T-cell (primary cell): ENCODE data around the gene KIF3C. TPM values are rescaled to one million over a fixed set of nuclear protein-coding genes. Genes with fewer than 3 reads are reported as not detected.
"Not testable (repeated sequence)": the region's sequence is repeated elsewhere in the genome, so short reads cannot be mapped to it uniquely, and the experiment has no call there.

Source experiments
- ATAC-seq, 4 experiments: fragments of 200-7000 bp in 3 of 4; fragments of 150-1000 bp in 1 of 4; cut with Tn5 transposase; replicated peaks in 1 of 4; 1 replicate in 3 of 4; 2 replicates in 1 of 4; pipeline ENCODE4 v1.10.0; 2021; ENCODE audit warnings: moderate library complexity in 3 of 4, mild to moderate bottlenecking in 2 of 4, moderate number of reproducible peaks in 1 of 4
- CTCF ChIA-PET, 2 donors: fragments of 300-600 bp; sonication (Branson Sonifier 250); formaldehyde crosslinking; loops; one replicate each; lab custom pipeline; 2022; ENCODE audit warnings: antibody characterized with exemption in 2 of 2; lab: Charles Lee
- POLR2A ChIA-PET, 2 donors: fragments of 300-600 bp; sonication (Branson Sonifier 250); formaldehyde crosslinking; loops; one replicate each; lab custom pipeline; 2022; ENCODE audit warnings: antibody characterized with exemption in 2 of 2; lab: Charles Lee
- DNase-seq, 35 experiments: peaks; one replicate each; pipeline versions ENCODE4 v3.0.0 to v3.0.0-alpha.2; 2013 to 2023
- H3K27ac ChIP-seq: one replicate; pipeline ENCODE4 v1.5.1; 2013; ENCODE audit warnings: low read length
- H3K27me3 ChIP-seq, 2 experiments: replicated peaks in 1 of 2; 1 replicate in 1 of 2; 2 replicates in 1 of 2; pipeline versions ENCODE4 v1.6.1 to v1.7.0; 2013; ENCODE audit warnings: low read length in 1 of 2, mixed read lengths in 1 of 2; ENCODE audit not compliant: control insufficient read depth in 2 of 2, insufficient read depth in 2 of 2; ENCODE audit errors: extremely low read depth in 1 of 2
- H3K36me3 ChIP-seq, 2 donors: 1 replicate in 1 of 2; 2 replicates in 1 of 2; pipeline versions ENCODE4 v1.6.1 to v1.7.0; 2013; ENCODE audit warnings: low read length in 1 of 2; ENCODE audit not compliant: control insufficient read depth in 2 of 2, insufficient read depth in 1 of 2; ENCODE audit errors: extremely low read depth in 1 of 2
- H3K4me1 ChIP-seq, 2 experiments: 1 replicate in 1 of 2; 2 replicates in 1 of 2; pipeline versions ENCODE4 v1.6.1 to v1.7.0; 2013; ENCODE audit warnings: low read length in 2 of 2, mixed read lengths in 1 of 2; ENCODE audit not compliant: insufficient read depth in 2 of 2, control insufficient read depth in 1 of 2; ENCODE audit errors: extremely low read depth in 1 of 2
- H3K4me3 ChIP-seq, 2 donors: 1 replicate in 1 of 2; 2 replicates in 1 of 2; pipeline versions ENCODE4 v1.5.1 to v1.7.0; 2013; ENCODE audit warnings: mild to moderate bottlenecking in 2 of 2, low read length in 1 of 2, moderate library complexity in 1 of 2; ENCODE audit not compliant: control insufficient read depth in 1 of 2; ENCODE audit errors: extremely low read depth in 1 of 2
- H3K9me3 ChIP-seq: 2 replicates; pipeline ENCODE4 v1.7.0; 2013
- H3K27ac Mint-ChIP-seq, 2 donors: one replicate each; pipeline ENCODE4 v1.8.0; 2020 to 2021; ENCODE audit warnings: mild to moderate bottlenecking in 2 of 2, mixed read lengths in 2 of 2
- H3K27me3 Mint-ChIP-seq, 2 donors: one replicate each; pipeline ENCODE4 v1.8.0; 2021 to 2022; ENCODE audit warnings: mixed read lengths in 2 of 2
- H3K36me3 Mint-ChIP-seq: one replicate; pipeline ENCODE4 v1.8.0; 2021; ENCODE audit warnings: mixed read lengths
- H3K4me1 Mint-ChIP-seq, 3 donors: one replicate each; pipeline ENCODE4 v1.8.0; 2020 to 2022; ENCODE audit warnings: mixed read lengths in 3 of 3, mild to moderate bottlenecking in 1 of 3
- H3K4me3 Mint-ChIP-seq, 3 donors: one replicate each; pipeline ENCODE4 v1.8.0; 2020 to 2022; ENCODE audit warnings: mild to moderate bottlenecking in 3 of 3, mixed read lengths in 3 of 3, moderate library complexity in 3 of 3
- H3K9me3 Mint-ChIP-seq, 3 donors: one replicate each; pipeline ENCODE4 v1.8.0; 2020 to 2022; ENCODE audit warnings: mixed read lengths in 3 of 3
- WGBS: methylation state at CpG from one replicate; pipeline ENCODE4 v1.1.5; 2013; ENCODE audit warnings: missing lambda C conversion rate; ENCODE audit not compliant: insufficient coverage; 5-methylcytosine and 5-hydroxymethylcytosine counted together
- total RNA-seq, 35 experiments: library from RNA in 6 of 35; stranded (reverse) in 6 of 35; fragments of 120-200 nt in 1 of 35; gene quantifications; one replicate each; pipeline versions ENCODE4 v1.2.1 to v1.2.4 and lab custom pipeline; 2013 to 2026

KIF3C gene
- total RNA-seq, 5 donors from 2014 or later (not counting 1 experiment from before 2014, with no cell fraction given), result 3.3 to 8.6 (median 6.9) TPM

DNA sequence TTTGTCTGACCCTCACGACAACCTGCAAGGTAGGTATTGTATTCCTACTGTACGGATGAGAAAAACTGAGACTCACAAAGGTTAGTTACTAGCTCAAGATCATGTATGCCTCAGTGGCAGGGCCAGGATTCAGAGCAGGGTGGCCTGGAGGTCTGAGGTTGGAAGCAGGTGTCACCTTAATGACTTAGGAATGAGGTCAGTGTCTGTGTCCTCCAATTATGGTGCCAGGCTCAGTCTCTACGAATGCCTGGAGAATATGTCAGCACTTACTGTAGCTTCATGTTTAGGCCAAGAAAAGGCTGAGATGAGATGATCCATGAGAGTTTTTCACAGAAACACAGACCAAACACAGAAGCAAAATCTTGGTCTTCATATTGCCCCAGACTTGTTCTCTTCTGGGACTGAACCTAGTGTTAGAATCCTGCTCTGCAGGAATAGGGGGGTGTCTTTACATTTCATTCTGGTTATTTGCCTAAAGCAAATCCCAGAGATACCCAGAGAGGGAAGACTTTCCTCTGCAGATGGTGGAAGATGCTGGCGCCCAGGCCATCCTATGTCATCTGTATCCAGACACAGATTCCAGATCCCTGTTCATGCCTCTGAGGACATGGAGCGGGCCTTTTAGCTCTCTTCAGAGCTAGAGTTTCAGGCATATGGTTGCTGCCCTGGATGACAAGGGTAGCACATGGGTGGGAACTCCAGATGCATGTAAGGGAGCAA lies 35.3 kb upstream of the KIF3C start:
- H3K27me3 Mint-ChIP-seq, result no peaks in the 10 kb centered on the region
- H3K4me3 Mint-ChIP-seq, result no peak overlapping the region
- H3K36me3 Mint-ChIP-seq, result no peaks in the 10 kb centered on the region
- H3K4me3 ChIP-seq, result no peak overlapping the region
- peaks cover 0 to 3% (median 0%) of the 10 kb centered on the region in 3 donors for H3K4me1 Mint-ChIP-seq
- ATAC-seq (no peak), DNase-seq (no peak)
- H3K9me3 Mint-ChIP-seq, result no peaks in the 10 kb centered on the region
- H3K4me1 ChIP-seq, result no peaks in the 10 kb centered on the region
- WGBS, result 100% methylated on average over 1 of the region's 5 CpGs
- POLR2A ChIA-PET, result interaction anchor here in 1 of 2 donors (0.6 kb wide), 1 partner anchor 24 kb away, joined by 4 read pairs; no protein-coding TSS in a partner anchor
- CTCF ChIA-PET, result no interaction called here
- H3K27me3 ChIP-seq, result peaks cover 0 to 3% of the 10 kb centered on the region in 2 experiments
- H3K36me3 ChIP-seq, result no peaks in the 10 kb centered on the region
- no peaks in the 10 kb centered on the region for H3K9me3 ChIP-seq
- no peak overlapping the region for H3K27ac Mint-ChIP-seq
- no peak overlapping the region for H3K27ac ChIP-seq

DNA sequence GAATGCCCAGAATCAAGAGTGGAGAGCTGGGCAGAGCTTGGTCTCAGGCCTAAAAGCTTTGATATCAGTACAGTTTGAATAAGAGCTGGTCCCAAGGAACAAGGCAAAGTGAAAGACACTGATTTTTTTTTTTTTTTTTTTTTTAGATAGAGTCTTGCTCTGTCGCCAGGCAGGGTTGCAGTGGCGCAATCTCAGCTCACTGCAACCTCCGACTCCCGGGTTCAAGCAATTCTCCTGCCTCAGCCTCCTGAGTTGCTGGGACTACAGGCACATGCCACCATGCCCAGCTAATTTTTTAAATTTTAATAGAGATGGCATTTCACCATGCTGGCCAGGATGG lies 34.4 kb upstream of the KIF3C start:
- WGBS, result 100% methylated on average over 1 of the region's 4 CpGs
- not testable (repeated sequence) for H3K27ac ChIP-seq, H3K27me3 ChIP-seq, ATAC-seq, H3K4me1 Mint-ChIP-seq, H3K9me3 ChIP-seq, H3K9me3 Mint-ChIP-seq, H3K4me1 ChIP-seq, H3K36me3 Mint-ChIP-seq, DNase-seq, H3K27ac Mint-ChIP-seq, H3K4me3 ChIP-seq, H3K4me3 Mint-ChIP-seq, H3K27me3 Mint-ChIP-seq, H3K36me3 ChIP-seq
- CTCF ChIA-PET, result interaction anchor here in 1 of 2 donors (0.6 to 0.7 kb wide), 3 partner anchors 17 to 1509 kb away, joined by 3 read pairs; partner anchors contain the start of gene RAB10
- POLR2A ChIA-PET, result interaction anchor here in 1 of 2 donors (0.6 kb wide), 1 partner anchor 23 kb away, joined by 3 read pairs; no protein-coding TSS in a partner anchor

DNA sequence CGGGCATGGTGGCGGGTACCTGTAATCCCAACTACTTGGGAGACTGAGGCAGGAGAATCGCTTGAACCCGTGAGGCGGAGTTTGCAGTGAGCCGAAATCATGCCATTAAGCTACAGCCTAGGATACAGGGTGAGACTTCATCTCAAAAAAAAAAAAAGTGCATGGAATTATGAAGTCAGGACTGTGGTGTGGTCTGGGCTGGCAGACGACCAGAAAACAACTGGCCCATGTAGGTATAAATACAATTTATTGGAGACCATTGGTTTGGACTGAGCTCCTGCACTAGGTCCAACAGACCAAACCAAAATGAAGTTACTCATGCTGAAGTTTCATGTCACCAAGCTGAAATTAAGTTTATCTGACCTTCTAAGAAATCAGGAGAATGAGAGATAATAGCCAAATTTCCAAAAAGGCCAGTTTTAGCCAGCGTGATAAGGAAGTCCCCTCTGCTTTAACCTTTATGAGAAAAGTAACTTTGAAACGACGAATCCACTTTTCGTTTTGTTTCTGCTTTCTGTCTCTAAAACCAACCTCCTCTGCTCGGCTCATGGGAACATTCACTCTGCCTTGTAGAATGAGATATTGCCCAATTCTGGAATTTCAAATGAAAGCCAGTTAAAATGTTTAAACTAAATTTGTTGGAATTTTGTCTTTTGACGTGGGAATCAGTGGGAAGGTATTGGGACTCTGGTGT lies 33.9 kb upstream of the KIF3C start:
- Mint-ChIP-seq H3K4me3 (no peak overlapping the region), H3K27ac (no peak overlapping the region), H3K9me3 (no peaks in the 10 kb centered on the region), H3K36me3 (no peaks in the 10 kb centered on the region), H3K4me1 (peaks cover 0 to 3% (median 0%) of the 10 kb centered on the region in 3 donors), H3K27me3 (no peaks in the 10 kb centered on the region)
- ChIA-PET POLR2A (interaction anchor here in 1 of 2 donors (0.6 kb wide), 1 partner anchor 23 kb away, joined by 3 read pairs; no protein-coding TSS in a partner anchor), CTCF (interaction anchor here in 1 of 2 donors (0.6 to 0.7 kb wide), 4 partner anchors 18 to 1509 kb away, joined by 3 to 4 read pairs (median 3); partner anchors contain the start of gene RAB10)
- peaks cover 0 to 3% of the 10 kb centered on the region in 2 experiments for H3K27me3 ChIP-seq
- H3K27ac ChIP-seq, result no peak overlapping the region
- H3K4me1 ChIP-seq, result no peaks in the 10 kb centered on the region
- no peak for DNase-seq
- no peak for ATAC-seq
- 91% methylated on average over 9 of the region's 13 CpGs for WGBS
- no peaks in the 10 kb centered on the region for H3K36me3 ChIP-seq
- no peaks in the 10 kb centered on the region for H3K9me3 ChIP-seq
- H3K4me3 ChIP-seq, result no peak overlapping the region

DNA sequence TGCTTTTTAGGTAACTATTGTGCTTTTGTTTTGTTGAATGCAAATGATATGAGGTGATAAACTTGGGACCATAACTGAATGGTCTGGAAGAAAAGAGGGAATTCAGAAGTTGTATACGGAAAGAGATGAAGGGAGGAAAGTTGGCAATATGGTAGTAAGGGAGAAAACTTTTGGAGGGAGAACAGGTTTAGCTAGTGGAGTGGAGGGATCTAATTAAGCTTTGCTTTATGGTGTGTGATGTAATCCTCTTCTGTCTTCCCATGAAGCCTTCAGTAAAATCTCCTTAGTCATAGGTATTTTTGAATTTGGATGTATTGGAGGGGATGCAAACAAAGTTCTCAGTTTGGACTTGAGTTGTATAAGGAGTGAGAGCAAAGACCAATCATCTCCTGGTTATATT lies 31.4 kb upstream of the KIF3C start:
- H3K4me1 Mint-ChIP-seq, result peaks cover 0 to 3% (median 0%) of the 10 kb centered on the region in 3 donors
- Histone ChIP-seq H3K9me3 (no peaks in the 10 kb centered on the region), H3K4me3 (no peak overlapping the region), H3K27me3 (no peaks in the 10 kb centered on the region), H3K4me1 (no peaks in the 10 kb centered on the region), H3K27ac (no peak overlapping the region), H3K36me3 (no peaks in the 10 kb centered on the region)
- H3K27me3 Mint-ChIP-seq, result no peaks in the 10 kb centered on the region
- no peak for DNase-seq
- no peak overlapping the region for H3K27ac Mint-ChIP-seq
- 100% methylated on average over 1 of the region's 1 CpG for WGBS
- ChIA-PET CTCF (no interaction called here), POLR2A (no interaction called here)
- no peaks in the 10 kb centered on the region for H3K36me3 Mint-ChIP-seq
- no peak overlapping the region for H3K4me3 Mint-ChIP-seq
- peaks cover 0 to 6% (median 4%) of the 10 kb centered on the region in 3 donors for H3K9me3 Mint-ChIP-seq
- ATAC-seq, result no peak

DNA sequence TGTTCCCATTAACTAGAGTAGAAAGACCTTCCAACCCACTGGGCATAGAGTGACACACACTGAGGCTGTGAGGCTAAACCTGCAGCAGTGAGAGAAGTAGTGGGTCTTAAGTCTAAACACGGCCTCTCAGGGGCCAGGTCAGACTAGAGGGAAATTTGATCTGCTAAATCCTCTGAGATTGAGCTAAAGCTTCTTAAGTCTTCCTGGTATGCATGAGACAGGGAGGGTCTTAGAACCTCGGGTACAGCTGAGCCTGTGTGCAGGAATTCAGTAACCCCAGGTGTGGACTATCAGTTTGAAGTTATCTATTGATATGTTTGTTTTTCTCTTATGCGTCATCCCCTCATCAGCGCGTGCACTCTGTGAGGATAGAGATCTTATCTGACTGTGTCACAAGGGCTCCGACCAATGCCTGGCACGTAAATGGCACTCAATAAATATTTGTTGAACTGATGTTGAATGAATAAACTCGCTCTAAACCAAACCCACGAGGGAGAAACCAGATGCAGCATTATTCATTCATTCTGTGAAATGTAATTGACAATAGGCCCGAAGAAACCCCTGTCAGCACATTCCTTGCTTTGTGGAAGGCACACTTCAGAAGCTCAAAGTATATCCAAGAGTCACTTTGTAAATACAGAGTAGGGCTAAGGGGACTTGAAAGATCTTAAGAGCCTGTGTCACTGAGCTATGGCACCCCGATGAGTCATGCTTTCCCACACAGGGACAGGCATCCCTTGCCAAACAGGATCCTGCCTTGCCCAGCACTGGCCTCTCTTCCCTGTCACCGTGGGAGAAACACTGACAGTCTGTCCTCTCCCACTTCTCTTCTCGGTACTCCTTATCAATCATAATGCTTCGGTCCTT lies 29.9 kb upstream of the KIF3C start:
- no peak overlapping the region for H3K4me3 ChIP-seq
- no peak for DNase-seq
- no peaks in the 10 kb centered on the region for H3K4me1 ChIP-seq
- WGBS, result 86% methylated on average over 7 of the region's 14 CpGs
- ATAC-seq, result no peak
- Mint-ChIP-seq H3K27me3 (no peaks in the 10 kb centered on the region), H3K4me3 (no peak overlapping the region), H3K36me3 (no peaks in the 10 kb centered on the region), H3K27ac (no peak overlapping the region), H3K9me3 (peaks cover 0 to 6% (median 4%) of the 10 kb centered on the region in 3 donors), H3K4me1 (no peaks in the 10 kb centered on the region)
- no peaks in the 10 kb centered on the region for H3K36me3 ChIP-seq
- no peaks in the 10 kb centered on the region for H3K9me3 ChIP-seq
- no peak overlapping the region for H3K27ac ChIP-seq
- no peaks in the 10 kb centered on the region for H3K27me3 ChIP-seq
- POLR2A ChIA-PET, result no interaction called here
- CTCF ChIA-PET, result no interaction called here

DNA sequence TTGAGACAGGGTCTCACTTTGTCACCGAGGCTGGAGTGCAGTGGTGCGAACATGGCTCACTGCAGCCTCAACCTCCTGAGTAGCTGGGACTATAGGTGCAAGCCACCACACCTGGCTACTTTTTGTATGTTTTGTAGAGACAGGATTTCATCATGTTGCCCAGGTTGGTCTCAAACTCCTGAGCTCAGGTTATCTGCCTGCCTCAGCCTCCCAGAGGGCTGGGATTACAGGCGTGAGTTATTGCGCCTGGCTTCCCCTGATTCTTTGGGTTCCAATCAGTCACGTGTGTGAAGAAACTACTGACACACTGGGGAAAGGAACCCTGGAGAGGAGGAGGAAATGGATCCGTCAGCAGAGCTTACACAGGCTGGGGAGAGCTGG lies 29.3 kb upstream of the KIF3C start:
- no peaks in the 10 kb centered on the region for H3K27me3 ChIP-seq
- no peak for DNase-seq
- no peaks in the 10 kb centered on the region for H3K27me3 Mint-ChIP-seq
- H3K9me3 ChIP-seq, result no peaks in the 10 kb centered on the region
- no peaks in the 10 kb centered on the region for H3K4me1 Mint-ChIP-seq
- no peak overlapping the region for H3K27ac ChIP-seq
- H3K4me1 ChIP-seq, result no peaks in the 10 kb centered on the region
- ATAC-seq, result no peak
- no peaks in the 10 kb centered on the region for H3K36me3 Mint-ChIP-seq
- POLR2A ChIA-PET, result no interaction called here
- WGBS, result 72% methylated on average over 5 of the region's 6 CpGs
- peaks cover 0 to 6% (median 4%) of the 10 kb centered on the region in 3 donors for H3K9me3 Mint-ChIP-seq
- H3K4me3 ChIP-seq, result no peak overlapping the region
- no peak overlapping the region for H3K27ac Mint-ChIP-seq
- no peaks in the 10 kb centered on the region for H3K36me3 ChIP-seq
- no peak overlapping the region for H3K4me3 Mint-ChIP-seq
- CTCF ChIA-PET, result no interaction called here
